MCF 10A (cell line): ENCODE results near the gene ZMIZ1. TPM values are rescaled to one million over a fixed set of nuclear protein-coding genes. Genes with fewer than 3 reads are reported as not detected.

Experiments
- BruUV-seq: library from RNA; stranded (reverse); fragments of 400-500 nt; replicated peaks from 2 replicates; lab custom pipeline; 2021; lab: Mats Ljungman, UMichigan
- CTCF ChIA-PET: fragments of 300-600 bp; sonication (Branson Sonifier 250); formaldehyde crosslinking; extraction: SDS; loops from one replicate; lab custom pipeline; 2021; ENCODE audit warnings: antibody characterized with exemption, inconsistent platforms; lab: Yijun Ruan, JAX
- POLR2A ChIA-PET: fragments of 300-600, 350-650 bp; sonication (Branson Sonifier 250); formaldehyde crosslinking; extraction: SDS; loops from one replicate; lab custom pipeline; 2020; ENCODE audit warnings: antibody characterized with exemption, inconsistent platforms; lab: Yijun Ruan, JAX
- DNase-seq: peaks from one replicate; pipeline ENCODE4 v3.0.0-alpha.2; 2018; ENCODE audit not compliant: unreplicated experiment
- H3K27ac Mint-ChIP-seq: one replicate; pipeline ENCODE4 v1.8.0; 2022; ENCODE audit warnings: mild to moderate bottlenecking, low read depth, mixed read lengths; ENCODE audit not compliant: unreplicated experiment
- H3K27me3 Mint-ChIP-seq: one replicate; pipeline ENCODE4 v1.8.0; 2022; ENCODE audit warnings: mixed read lengths; ENCODE audit not compliant: insufficient read depth, unreplicated experiment
- H3K36me3 Mint-ChIP-seq: one replicate; pipeline ENCODE4 v1.8.0; 2022; ENCODE audit warnings: mild to moderate bottlenecking, moderate library complexity, mixed read lengths; ENCODE audit not compliant: insufficient read depth, unreplicated experiment
- H3K4me1 Mint-ChIP-seq: one replicate; pipeline ENCODE4 v1.8.0; 2022; ENCODE audit warnings: mixed read lengths; ENCODE audit not compliant: insufficient read depth, unreplicated experiment
- H3K4me3 Mint-ChIP-seq: one replicate; pipeline ENCODE4 v1.8.0; 2022; ENCODE audit warnings: mild to moderate bottlenecking, moderate library complexity, mixed read lengths; ENCODE audit not compliant: unreplicated experiment
- H3K9me3 Mint-ChIP-seq: one replicate; pipeline ENCODE4 v1.8.0; 2022; ENCODE audit warnings: mixed read lengths; ENCODE audit not compliant: unreplicated experiment
- CTCF ChIP-seq: fragments of 200-600 bp; IDR thresholded peaks from one replicate; pipeline ENCODE4 v1.8.0; 2022; ENCODE audit warnings: antibody characterized with exemption, mild to moderate bottlenecking; ENCODE audit not compliant: unreplicated experiment
- intact Hi-C: fragments of 100-400 bp; cut with micrococcal nuclease; formaldehyde crosslinking; loops from 2 replicates; pipeline ENCODE4 v1.14.1; 2022
- total RNA-seq: library from RNA; stranded (reverse); gene quantifications from 2 replicates; pipeline ENCODE4 v1.2.3, GENCODE V29; 2022

ZMIZ1 gene
- total RNA-seq, 1 experiment from 2014 or later: 15.5 TPM

- H3K27me3 Mint-ChIP-seq: no peaks in the 10 kb centered on the region
- H3K4me3 Mint-ChIP-seq: no peak overlapping the region
- ChIA-PET POLR2A (interaction anchor here (0.7 to 1.8 kb wide), 2 partner anchors 13 to 42 kb away, joined by 3 to 4 read pairs; no protein-coding TSS in a partner anchor), CTCF (interaction anchor here (0.6 kb wide), 2 partner anchors 110 to 596 kb away, joined by 3 to 4 read pairs; no protein-coding TSS in a partner anchor)
- BruUV-seq: no TSS peak
- H3K4me1 Mint-ChIP-seq: peaks cover 6% of the 10 kb centered on the region
- intact Hi-C loops: no loop called here
- DNase-seq: no peak
- TF ChIP-seq CTCF: no peak
- no peaks in the 10 kb centered on the region for H3K36me3 Mint-ChIP-seq
- no peak overlapping the region for H3K27ac Mint-ChIP-seq
- H3K9me3 Mint-ChIP-seq: no peaks in the 10 kb centered on the region
Measured at GRCh38 chr10:79054203-79055099, 14.3 kb upstream of the ZMIZ1 start.

GRCh38 chr10:79055100-79055782 lies 13.5 kb upstream of the ZMIZ1 start:
- H3K27ac Mint-ChIP-seq: no peak overlapping the region
- no TSS peak for BruUV-seq
- no peak overlapping the region for H3K4me3 Mint-ChIP-seq
- ChIA-PET POLR2A (interaction anchor here (1.8 kb wide), 1 partner anchor 12 kb away, joined by 4 read pairs; no protein-coding TSS in a partner anchor), CTCF (interaction anchor here (0.7 to 1.3 kb wide), 2 partner anchors 11 to 636 kb away, joined by 3 to 6 read pairs; no protein-coding TSS in a partner anchor)
- no peak for DNase-seq
- intact Hi-C loops: no loop called here
- H3K9me3 Mint-ChIP-seq: no peaks in the 10 kb centered on the region
- no peak for TF ChIP-seq CTCF
- H3K36me3 Mint-ChIP-seq: no peaks in the 10 kb centered on the region
- peaks cover 6% of the 10 kb centered on the region for H3K4me1 Mint-ChIP-seq
- no peaks in the 10 kb centered on the region for H3K27me3 Mint-ChIP-seq

GRCh38 chr10:79055892-79056291 lies 12.9 kb upstream of the ZMIZ1 start:
- BruUV-seq: no TSS peak
- no peaks in the 10 kb centered on the region for H3K36me3 Mint-ChIP-seq
- no peak overlapping the region for H3K27ac Mint-ChIP-seq
- intact Hi-C loops: no loop called here
- H3K9me3 Mint-ChIP-seq: no peaks in the 10 kb centered on the region
- no peak for TF ChIP-seq CTCF
- no peaks in the 10 kb centered on the region for H3K27me3 Mint-ChIP-seq
- no peak for DNase-seq
- peaks cover 2% of the 10 kb centered on the region for H3K4me1 Mint-ChIP-seq
- POLR2A ChIA-PET: interaction anchor here (1.8 kb wide), 1 partner anchor 11 kb away, joined by 4 read pairs; no protein-coding TSS in a partner anchor
- CTCF ChIA-PET: interaction anchor here (0.7 to 1.3 kb wide), 2 partner anchors 10 to 637 kb away, joined by 3 to 6 read pairs; no protein-coding TSS in a partner anchor
- no peak overlapping the region for H3K4me3 Mint-ChIP-seq

GRCh38 chr10:79056361-79056735 lies 12.4 kb upstream of the ZMIZ1 start:
- no peak overlapping the region for H3K27ac Mint-ChIP-seq
- BruUV-seq: no TSS peak
- no peaks in the 10 kb centered on the region for H3K27me3 Mint-ChIP-seq
- no peaks in the 10 kb centered on the region for H3K36me3 Mint-ChIP-seq
- no peak overlapping the region for H3K4me3 Mint-ChIP-seq
- ChIA-PET CTCF (interaction anchor here (1.3 kb wide), 1 partner anchor 10 kb away, joined by 3 read pairs; no protein-coding TSS in a partner anchor), POLR2A (no interaction called here)
- no peaks in the 10 kb centered on the region for H3K4me1 Mint-ChIP-seq
- DNase-seq: no peak
- no peaks in the 10 kb centered on the region for H3K9me3 Mint-ChIP-seq
- intact Hi-C loops: no loop called here
- no peak for TF ChIP-seq CTCF
